ENCODE results near the gene OR5AU1.

- TF ChIP-seq, protein P1, sequence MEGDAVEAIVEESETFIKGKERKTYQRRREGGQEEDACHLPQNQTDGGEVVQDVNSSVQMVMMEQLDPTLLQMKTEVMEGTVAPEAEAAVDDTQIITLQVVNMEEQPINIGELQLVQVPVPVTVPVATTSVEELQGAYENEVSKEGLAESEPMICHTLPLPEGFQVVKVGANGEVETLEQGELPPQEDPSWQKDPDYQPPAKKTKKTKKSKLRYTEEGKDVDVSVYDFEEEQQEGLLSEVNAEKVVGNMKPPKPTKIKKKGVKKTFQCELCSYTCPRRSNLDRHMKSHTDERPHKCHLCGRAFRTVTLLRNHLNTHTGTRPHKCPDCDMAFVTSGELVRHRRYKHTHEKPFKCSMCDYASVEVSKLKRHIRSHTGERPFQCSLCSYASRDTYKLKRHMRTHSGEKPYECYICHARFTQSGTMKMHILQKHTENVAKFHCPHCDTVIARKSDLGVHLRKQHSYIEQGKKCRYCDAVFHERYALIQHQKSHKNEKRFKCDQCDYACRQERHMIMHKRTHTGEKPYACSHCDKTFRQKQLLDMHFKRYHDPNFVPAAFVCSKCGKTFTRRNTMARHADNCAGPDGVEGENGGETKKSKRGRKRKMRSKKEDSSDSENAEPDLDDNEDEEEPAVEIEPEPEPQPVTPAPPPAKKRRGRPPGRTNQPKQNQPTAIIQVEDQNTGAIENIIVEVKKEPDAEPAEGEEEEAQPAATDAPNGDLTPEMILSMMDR (IDR thresholded peaks at IDR 0.05 in 2 of 3, conservative IDR thresholded peaks at IDR 0.05 in 1 of 3; ENCODE audit: borderline replicate concordance in 1 of 3, insufficient read depth in 1 of 3, low read depth in 2 of 3, low read length in 2 of 3) = no peak
- no peak for TF ChIP-seq ZNF274 (IDR thresholded peaks at IDR 0.05; ENCODE audit: low read depth, low read length)
- no peak for TF ChIP-seq POLR2AphosphoS5 (IDR thresholded peaks at IDR 0.05; ENCODE audit: low read depth, low read length)
- TF ChIP-seq POLR2A (IDR thresholded peaks at IDR 0.05; ENCODE audit: borderline replicate concordance, extremely low read depth, insufficient read depth, insufficient read length) = no peak
- no peak for TF ChIP-seq CBX3 (IDR thresholded peaks at IDR 0.05; ENCODE audit: low read depth)
- no peak for TF ChIP-seq YY1 (IDR thresholded peaks at IDR 0.05; ENCODE audit: extremely low read depth, insufficient replicate concordance, low read depth, low read length)
- TF ChIP-seq, protein P2, sequence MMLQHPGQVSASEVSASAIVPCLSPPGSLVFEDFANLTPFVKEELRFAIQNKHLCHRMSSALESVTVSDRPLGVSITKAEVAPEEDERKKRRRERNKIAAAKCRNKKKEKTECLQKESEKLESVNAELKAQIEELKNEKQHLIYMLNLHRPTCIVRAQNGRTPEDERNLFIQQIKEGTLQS (IDR thresholded peaks at IDR 0.05) = no peak
- no peak for TF ChIP-seq EZH2 (IDR thresholded peaks at IDR 0.05)
- TF ChIP-seq RAD21 (IDR thresholded peaks at IDR 0.05; ENCODE audit: low read depth) = no peak
These were observed 6.1 kb downstream of the OR5AU1 start for GRCh38 chr14:21149641-21150367.

Data from HCT116 (cell line).